Karpas-422 (cell line): ENCODE data around the gene BEND5. TPM values are rescaled to one million over a fixed set of nuclear protein-coding genes. Genes with fewer than 3 reads are reported as not detected.

Experiments
- DNase-seq: peaks from one replicate; pipeline ENCODE4 v3.0.0-alpha.2; 2015
- H2AFZ ChIP-seq: fragments of 200-600 bp; sonication (generic); 2 replicates; pipeline ENCODE4 v1.6.1; 2014; ENCODE audit warnings: antibody characterized with exemption, low read length, mixed read lengths
- H3K27ac ChIP-seq: fragments of 200-600 bp; sonication (generic); 2 replicates; pipeline ENCODE4 v1.5.1; 2014; ENCODE audit warnings: mild to moderate bottlenecking, low read length, moderate library complexity
- H3K27me3 ChIP-seq: fragments of 200-600 bp; sonication (generic); 2 replicates; pipeline ENCODE4 v1.6.1; 2014; ENCODE audit warnings: low read length, mixed read lengths
- H3K36me3 ChIP-seq: fragments of 200-600 bp; sonication (generic); 2 replicates; pipeline ENCODE4 v1.6.1; 2014; ENCODE audit warnings: low read length, mixed read lengths; ENCODE audit not compliant: insufficient read depth
- H3K4me1 ChIP-seq: fragments of 200-600 bp; sonication (generic); 2 replicates; pipeline ENCODE4 v1.6.1; 2014; ENCODE audit warnings: mild to moderate bottlenecking, low read length, mixed read lengths
- H3K4me2 ChIP-seq: fragments of 200-600 bp; sonication (generic); 2 replicates; pipeline ENCODE4 v1.6.1; 2014; ENCODE audit warnings: low read length, low read depth, mild to moderate bottlenecking; ENCODE audit not compliant: poor library complexity, severe bottlenecking
- H3K4me3 ChIP-seq: fragments of 200-600 bp; sonication (generic); 2 replicates; pipeline ENCODE4 v1.5.1; 2014; ENCODE audit warnings: mild to moderate bottlenecking, antibody characterized with exemption, low read length, mixed read lengths
- H3K79me2 ChIP-seq: fragments of 200-600 bp; sonication (generic); 2 replicates; pipeline ENCODE4 v1.6.1; 2014; ENCODE audit warnings: mild to moderate bottlenecking, low read length, mixed read lengths
- H3K9ac ChIP-seq: fragments of 200-600 bp; sonication (generic); 2 replicates; pipeline ENCODE4 v1.6.0; 2014; ENCODE audit warnings: low read length
- H3K9me2 ChIP-seq: fragments of 200-600 bp; sonication (generic), shearing (Covaris generic); replicated peaks from 2 replicates; pipeline ENCODE4 v1.6.0; 2014; ENCODE audit warnings: mild to moderate bottlenecking, low read length, moderate library complexity; ENCODE audit not compliant: insufficient read depth
- H3K9me3 ChIP-seq: fragments of 300-700, 200-600 bp; sonication (generic); 2 replicates; pipeline ENCODE4 v1.6.1; 2014; ENCODE audit warnings: low read length, mixed read lengths
- H4K20me1 ChIP-seq: fragments of 200-600 bp; sonication (generic); 2 replicates; pipeline ENCODE4 v1.6.1; 2014; ENCODE audit warnings: mild to moderate bottlenecking, antibody characterized with exemption, low read length, low read depth; ENCODE audit not compliant: insufficient read depth
- total RNA-seq: library from RNA; depleted of rRNA; stranded (reverse); fragments of >200 nt; shearing (Covaris generic); gene quantifications from 2 replicates; pipeline ENCODE4 v1.2.3, GENCODE V29; 2014; ENCODE audit warnings: low replicate concordance

The BEND5 gene
- total RNA-seq, 1 experiment from 2014 or later, result not detected

DNA sequence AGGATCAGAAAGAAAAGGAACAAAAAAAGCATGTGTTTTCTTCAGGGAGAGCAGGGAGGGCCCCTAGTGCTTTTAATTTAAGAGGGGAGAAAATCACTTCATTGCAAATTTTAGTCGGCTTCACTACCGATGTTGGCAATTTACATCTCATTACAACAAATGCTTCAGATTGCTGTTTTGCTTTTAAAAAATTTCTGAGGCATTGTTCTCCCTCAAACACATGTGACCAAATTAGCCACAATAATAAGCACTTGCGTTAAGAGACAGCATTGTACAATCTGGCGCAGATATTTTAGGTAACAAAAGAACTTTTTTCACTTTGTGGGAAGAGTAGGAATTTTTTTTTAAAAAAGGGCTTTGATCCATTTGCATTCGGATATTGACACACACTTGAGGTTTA lies 29.8 kb downstream of the BEND5 start:
- H3K36me3 ChIP-seq, result no peaks in the 10 kb centered on the region
- H3K9ac ChIP-seq, result no peak overlapping the region
- H3K4me1 ChIP-seq, result peaks cover 5% of the 10 kb centered on the region
- no peak overlapping the region for H3K4me2 ChIP-seq
- no peaks in the 10 kb centered on the region for H4K20me1 ChIP-seq
- no peak overlapping the region for H3K27ac ChIP-seq
- no peak for DNase-seq
- H3K9me2 ChIP-seq, result no peaks in the 10 kb centered on the region
- no peaks in the 10 kb centered on the region for H3K79me2 ChIP-seq
- H2AFZ ChIP-seq, result no peak overlapping the region
- no peaks in the 10 kb centered on the region for H3K9me3 ChIP-seq
- H3K27me3 ChIP-seq, result no peaks in the 10 kb centered on the region
- no peak overlapping the region for H3K4me3 ChIP-seq

DNA sequence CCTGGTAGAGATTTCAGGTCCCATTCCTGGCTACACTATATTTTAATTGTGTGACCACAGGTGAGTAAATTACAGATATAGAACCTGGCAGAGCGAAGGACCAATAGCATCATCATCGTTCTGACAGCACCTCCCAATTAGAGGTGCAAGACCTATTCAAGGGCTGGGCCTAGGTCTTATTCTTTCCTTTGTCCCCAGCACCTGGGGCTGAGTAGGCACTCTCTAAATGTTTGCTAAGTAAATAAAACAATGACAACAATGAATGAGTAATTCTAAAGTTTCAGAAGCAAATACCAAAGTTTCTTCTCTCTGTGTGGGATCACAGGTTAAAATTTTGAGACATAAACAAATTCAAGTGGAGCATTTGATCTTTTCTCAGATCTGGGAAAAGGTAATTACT lies 32.7 kb downstream of the BEND5 start:
- no peaks in the 10 kb centered on the region for H3K79me2 ChIP-seq
- no peak overlapping the region for H3K4me2 ChIP-seq
- H3K9me2 ChIP-seq, result no peaks in the 10 kb centered on the region
- H3K4me1 ChIP-seq, result no peaks in the 10 kb centered on the region
- H3K36me3 ChIP-seq, result no peaks in the 10 kb centered on the region
- H3K9ac ChIP-seq, result no peak overlapping the region
- no peaks in the 10 kb centered on the region for H3K9me3 ChIP-seq
- H4K20me1 ChIP-seq, result no peaks in the 10 kb centered on the region
- H3K27ac ChIP-seq, result no peak overlapping the region
- no peaks in the 10 kb centered on the region for H3K27me3 ChIP-seq
- no peak overlapping the region for H3K4me3 ChIP-seq
- H2AFZ ChIP-seq, result no peak overlapping the region
- DNase-seq, result no peak

DNA sequence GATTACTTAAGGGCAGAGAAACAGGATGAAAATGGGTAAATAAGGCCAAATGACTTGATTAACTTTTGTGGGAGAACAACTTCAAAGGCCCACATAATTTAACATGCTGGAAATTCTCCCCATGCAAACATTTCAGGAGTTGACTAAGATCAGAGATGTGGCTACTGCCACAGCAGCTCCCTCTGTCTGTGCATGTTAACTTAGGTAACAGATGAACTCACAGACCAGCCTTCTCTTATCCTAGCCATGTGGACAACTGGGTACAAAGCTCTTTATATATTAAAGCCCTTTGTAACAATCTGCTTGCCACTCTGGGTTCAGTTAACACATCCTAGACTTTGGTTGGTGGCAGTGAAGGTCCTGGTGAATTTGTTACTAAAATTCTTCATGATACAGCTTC lies 33.2 kb downstream of the BEND5 start:
- H3K4me3 ChIP-seq, result no peak overlapping the region
- no peak overlapping the region for H2AFZ ChIP-seq
- H3K27me3 ChIP-seq, result no peaks in the 10 kb centered on the region
- H3K9ac ChIP-seq, result no peak overlapping the region
- no peak overlapping the region for H3K4me2 ChIP-seq
- no peaks in the 10 kb centered on the region for H4K20me1 ChIP-seq
- no peaks in the 10 kb centered on the region for H3K79me2 ChIP-seq
- no peaks in the 10 kb centered on the region for H3K9me2 ChIP-seq
- no peaks in the 10 kb centered on the region for H3K9me3 ChIP-seq
- no peak for DNase-seq
- H3K4me1 ChIP-seq, result no peaks in the 10 kb centered on the region
- H3K36me3 ChIP-seq, result no peaks in the 10 kb centered on the region
- no peak overlapping the region for H3K27ac ChIP-seq

DNA sequence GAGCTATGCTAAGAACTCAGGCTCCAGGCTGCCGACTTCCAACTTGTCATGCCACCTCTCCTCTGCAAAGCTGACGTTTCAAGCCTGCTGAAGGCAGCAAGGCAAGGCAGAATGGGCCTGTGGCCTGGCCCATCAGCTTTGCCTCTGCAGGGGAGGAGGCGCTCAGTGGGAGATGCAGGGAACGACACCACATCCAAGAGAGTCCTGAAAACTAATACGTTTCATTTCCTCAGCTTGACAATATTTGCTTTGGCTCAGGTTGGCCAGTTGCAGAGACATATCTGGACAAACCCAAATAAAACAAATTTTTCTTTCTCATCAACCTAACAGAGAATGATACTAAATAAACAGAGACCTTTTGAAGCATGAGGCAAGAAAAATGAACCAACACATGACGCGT lies 35.3 kb downstream of the BEND5 start:
- H3K4me1 ChIP-seq, result no peaks in the 10 kb centered on the region
- H3K4me3 ChIP-seq, result no peak overlapping the region
- no peak overlapping the region for H3K27ac ChIP-seq
- no peak overlapping the region for H3K4me2 ChIP-seq
- H2AFZ ChIP-seq, result no peak overlapping the region
- H3K9ac ChIP-seq, result no peak overlapping the region
- no peaks in the 10 kb centered on the region for H3K36me3 ChIP-seq
- no peak for DNase-seq
- no peaks in the 10 kb centered on the region for H3K9me3 ChIP-seq
- no peaks in the 10 kb centered on the region for H3K79me2 ChIP-seq
- no peaks in the 10 kb centered on the region for H3K9me2 ChIP-seq
- H3K27me3 ChIP-seq, result no peaks in the 10 kb centered on the region
- H4K20me1 ChIP-seq, result no peaks in the 10 kb centered on the region

DNA sequence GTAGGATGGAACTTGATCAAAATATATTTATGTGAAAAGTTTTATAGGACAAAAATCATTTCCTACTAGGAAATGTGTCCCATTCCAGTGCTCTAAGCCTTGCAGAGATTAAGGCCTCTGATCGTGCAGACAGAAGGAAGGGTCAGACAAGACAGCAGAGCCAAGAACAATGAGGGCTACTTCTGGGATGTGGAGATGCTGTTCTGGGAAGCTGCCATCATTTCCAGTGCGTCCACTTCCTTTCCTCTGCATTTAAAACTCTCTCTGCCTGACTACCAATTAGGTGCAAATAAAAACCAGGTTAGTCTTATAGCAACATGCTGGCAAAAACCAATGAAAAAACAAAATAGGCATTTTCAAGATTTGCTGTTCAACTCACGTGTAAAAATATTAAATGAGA lies 36.1 kb downstream of the BEND5 start:
- Histone ChIP-seq H3K36me3 (no peaks in the 10 kb centered on the region), H3K27me3 (no peaks in the 10 kb centered on the region), H3K4me2 (no peak overlapping the region), H3K27ac (no peak overlapping the region), H4K20me1 (no peaks in the 10 kb centered on the region), H3K9me3 (no peaks in the 10 kb centered on the region), H2AFZ (no peak overlapping the region), H3K79me2 (no peaks in the 10 kb centered on the region), H3K4me1 (no peaks in the 10 kb centered on the region), H3K9ac (no peak overlapping the region), H3K9me2 (no peaks in the 10 kb centered on the region), H3K4me3 (no peak overlapping the region)
- DNase-seq, result no peak

DNA sequence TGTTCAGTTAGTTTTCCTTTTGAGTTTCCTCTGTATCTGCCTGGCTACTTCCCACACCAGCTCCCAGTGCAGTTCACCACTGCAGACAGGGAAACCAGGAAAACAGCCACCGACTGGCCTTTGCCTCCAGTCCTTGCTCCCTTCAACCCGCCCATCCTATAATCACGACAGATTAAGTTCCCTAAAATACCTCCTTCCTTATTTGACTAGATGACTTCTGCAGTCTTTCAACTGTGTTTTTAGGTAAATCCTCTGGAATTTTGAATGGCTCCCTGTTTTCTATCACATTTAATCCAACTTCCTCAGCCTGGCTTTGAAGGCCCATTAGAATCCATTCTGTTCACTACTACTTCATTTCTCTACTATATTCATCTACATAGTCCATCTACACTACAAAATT lies 37.6 kb downstream of the BEND5 start:
- H3K79me2 ChIP-seq, result no peaks in the 10 kb centered on the region
- no peaks in the 10 kb centered on the region for H3K27me3 ChIP-seq
- DNase-seq, result no peak
- no peak overlapping the region for H2AFZ ChIP-seq
- H3K9ac ChIP-seq, result no peak overlapping the region
- H3K9me2 ChIP-seq, result no peaks in the 10 kb centered on the region
- no peak overlapping the region for H3K27ac ChIP-seq
- H3K4me3 ChIP-seq, result no peak overlapping the region
- no peak overlapping the region for H3K4me2 ChIP-seq
- no peaks in the 10 kb centered on the region for H3K36me3 ChIP-seq
- no peaks in the 10 kb centered on the region for H3K4me1 ChIP-seq
- H3K9me3 ChIP-seq, result no peaks in the 10 kb centered on the region
- no peaks in the 10 kb centered on the region for H4K20me1 ChIP-seq

DNA sequence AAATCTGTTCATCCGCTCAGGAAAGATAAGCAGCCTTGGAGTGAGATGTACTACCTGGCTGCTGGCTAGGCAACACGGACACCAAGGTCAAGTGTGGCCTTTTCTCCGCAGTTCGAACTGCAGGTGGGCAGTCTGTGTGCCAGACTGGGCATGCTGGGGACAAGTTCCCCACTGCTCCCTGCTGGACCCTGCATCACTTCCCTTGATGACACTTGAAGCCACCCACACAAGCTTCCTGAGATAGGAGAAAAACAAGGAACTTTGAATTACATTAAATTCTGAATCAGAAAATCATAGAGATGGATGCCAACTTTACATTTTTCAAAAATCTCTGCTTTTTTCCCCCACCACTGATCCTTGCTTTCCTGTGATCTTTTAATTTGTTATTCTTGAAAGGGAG lies 38.3 kb downstream of the BEND5 start:
- Histone ChIP-seq H3K9me2 (no peaks in the 10 kb centered on the region), H2AFZ (no peak overlapping the region), H4K20me1 (no peaks in the 10 kb centered on the region), H3K4me1 (no peaks in the 10 kb centered on the region), H3K9ac (no peak overlapping the region), H3K36me3 (no peaks in the 10 kb centered on the region), H3K4me3 (no peak overlapping the region), H3K27me3 (no peaks in the 10 kb centered on the region), H3K9me3 (no peaks in the 10 kb centered on the region), H3K79me2 (no peaks in the 10 kb centered on the region), H3K27ac (no peak overlapping the region), H3K4me2 (no peak overlapping the region)
- no peak for DNase-seq

DNA sequence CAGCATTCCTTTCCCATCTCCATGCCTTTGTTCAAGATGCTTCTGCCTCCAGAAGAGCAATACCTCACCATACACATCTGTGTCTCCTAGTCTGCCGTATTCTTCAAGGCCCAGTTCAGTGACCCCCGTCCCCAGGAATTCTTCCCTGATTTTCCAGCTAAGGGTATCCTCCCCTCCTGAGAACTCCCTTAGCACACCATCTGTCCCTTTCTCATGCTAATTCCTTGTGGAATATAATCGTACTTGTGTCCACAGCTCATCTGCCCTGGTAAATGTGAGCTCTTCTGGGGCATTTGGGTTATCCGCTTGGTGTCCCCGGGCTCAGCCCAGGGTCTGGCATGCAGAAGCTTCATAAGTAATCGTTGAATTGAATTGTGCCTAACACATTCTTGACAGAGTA lies 40.9 kb downstream of the BEND5 start:
- Histone ChIP-seq H3K4me1 (no peaks in the 10 kb centered on the region), H3K4me3 (no peak overlapping the region), H3K9me2 (no peaks in the 10 kb centered on the region), H3K79me2 (no peaks in the 10 kb centered on the region), H3K9ac (no peak overlapping the region), H2AFZ (no peak overlapping the region), H3K36me3 (no peaks in the 10 kb centered on the region), H3K27me3 (no peaks in the 10 kb centered on the region), H3K4me2 (no peak overlapping the region), H3K9me3 (no peaks in the 10 kb centered on the region), H4K20me1 (no peaks in the 10 kb centered on the region), H3K27ac (no peak overlapping the region)
- DNase-seq, result no peak
